22Rv1 (cell line): ENCODE results near the gene ANKRD17.

Source experiments
- H3K27ac ChIP-seq: fragments of 450-650 bp; 2 replicates; pipeline ENCODE4 v1.5.1; 2017
- ZFX ChIP-seq: fragments of 450-650 bp; IDR thresholded peaks from 2 replicates; pipeline ENCODE4 v1.6.1; 2017; ENCODE audit warnings: antibody characterized with exemption, borderline replicate concordance
- TF ChIP-seq, protein P1 (sequence below): fragments of 450-650 bp; IDR thresholded peaks from 2 replicates; pipeline ENCODE4 v1.5.1; 2017; ENCODE audit warnings: mild to moderate bottlenecking

The ANKRD17 gene

DNA sequence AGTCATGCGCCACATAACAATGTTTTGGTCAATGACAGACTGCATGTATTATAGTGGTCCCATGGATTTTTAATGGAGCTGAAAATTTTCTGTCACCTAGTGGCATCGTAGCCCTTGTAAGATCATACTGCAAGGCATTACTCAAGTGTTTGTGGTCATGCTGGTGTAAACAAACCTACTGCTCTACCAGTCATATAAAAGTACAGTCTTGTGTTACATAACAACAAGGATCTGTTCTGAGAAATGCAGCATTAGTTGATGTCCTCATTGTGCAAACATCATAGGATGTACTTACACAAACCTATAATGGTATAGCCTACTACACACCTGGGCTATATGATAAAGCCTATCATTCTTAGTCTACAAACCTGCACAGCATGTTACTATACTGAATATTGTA, 223.7 kb downstream of the ANKRD17 start:
- TF ChIP-seq, protein P1, sequence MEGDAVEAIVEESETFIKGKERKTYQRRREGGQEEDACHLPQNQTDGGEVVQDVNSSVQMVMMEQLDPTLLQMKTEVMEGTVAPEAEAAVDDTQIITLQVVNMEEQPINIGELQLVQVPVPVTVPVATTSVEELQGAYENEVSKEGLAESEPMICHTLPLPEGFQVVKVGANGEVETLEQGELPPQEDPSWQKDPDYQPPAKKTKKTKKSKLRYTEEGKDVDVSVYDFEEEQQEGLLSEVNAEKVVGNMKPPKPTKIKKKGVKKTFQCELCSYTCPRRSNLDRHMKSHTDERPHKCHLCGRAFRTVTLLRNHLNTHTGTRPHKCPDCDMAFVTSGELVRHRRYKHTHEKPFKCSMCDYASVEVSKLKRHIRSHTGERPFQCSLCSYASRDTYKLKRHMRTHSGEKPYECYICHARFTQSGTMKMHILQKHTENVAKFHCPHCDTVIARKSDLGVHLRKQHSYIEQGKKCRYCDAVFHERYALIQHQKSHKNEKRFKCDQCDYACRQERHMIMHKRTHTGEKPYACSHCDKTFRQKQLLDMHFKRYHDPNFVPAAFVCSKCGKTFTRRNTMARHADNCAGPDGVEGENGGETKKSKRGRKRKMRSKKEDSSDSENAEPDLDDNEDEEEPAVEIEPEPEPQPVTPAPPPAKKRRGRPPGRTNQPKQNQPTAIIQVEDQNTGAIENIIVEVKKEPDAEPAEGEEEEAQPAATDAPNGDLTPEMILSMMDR = no peak
- no peak for TF ChIP-seq ZFX
- H3K27ac ChIP-seq = no peak overlapping the region

DNA sequence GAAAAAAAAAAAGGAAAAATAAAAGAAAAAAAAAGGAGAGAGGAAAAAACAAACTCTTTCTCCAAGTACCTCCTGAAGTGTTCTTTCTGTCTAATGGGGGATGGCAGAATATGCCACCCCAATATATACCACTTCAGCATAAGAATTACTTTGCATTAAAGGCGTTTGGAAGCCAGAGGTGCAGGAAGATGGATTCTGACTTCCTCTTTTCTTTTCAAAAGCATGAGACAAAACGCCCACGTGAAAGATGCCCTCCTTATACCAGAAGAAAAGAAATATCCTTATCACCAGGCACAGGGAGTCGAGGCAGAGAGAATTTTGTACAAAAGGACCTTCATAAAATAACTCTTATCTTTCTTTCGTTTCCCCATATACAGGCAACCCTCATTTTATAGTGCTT, 230.0 kb downstream of the ANKRD17 start:
- TF ChIP-seq, protein P1 = no peak
- no peak for TF ChIP-seq ZFX
- H3K27ac ChIP-seq = no peak overlapping the region
